ENCODE data around the gene RNMT. TPM values are rescaled to one million over a fixed set of nuclear protein-coding genes. Genes with fewer than 3 reads are reported as not detected.

Gene RNMT
- total RNA-seq, 1 experiment from 2014 or later: 66.3 TPM

- peaks cover 2 to 4% (median 4%) of the 10 kb centered on the region in 3 experiments; a peak in 4 of 7 replicates for H3K36me3 Mint-ChIP-seq (ENCODE audit: insufficient read depth in 1 of 3, low read depth in 3 of 3)
- Histone ChIP-seq H2AK5ac (ENCODE audit: insufficient read length, low read length) (no peak overlapping the region), H2BK120ac (ENCODE audit: low read depth, low read length, poor library complexity, severe bottlenecking) (no peak overlapping the region), H3K18ac (ENCODE audit: insufficient read length, low read depth, low read length) (no peak overlapping the region), H3K9ac (ENCODE audit: extremely low read depth, insufficient read length, low read length) (no peak overlapping the region), H3K4me1 (ENCODE audit: insufficient read depth, low read length) (peaks cover 14% of the 10 kb centered on the region), H3K23ac (ENCODE audit: insufficient read length, low read depth, low read length) (no peak overlapping the region), H2BK12ac (ENCODE audit: insufficient read length, low read depth, low read length) (no peak overlapping the region), H3K4me2 (ENCODE audit: insufficient read depth, insufficient read length, low read length) (no peak overlapping the region), H3K14ac (ENCODE audit: insufficient read depth, low read length) (no peak overlapping the region), H2AFZ (ENCODE audit: low read length) (no peak overlapping the region), H4K5ac (ENCODE audit: insufficient read length, low read depth, low read length) (no peak overlapping the region), H3K79me1 (ENCODE audit: insufficient read depth, low read depth, low read length, poor library complexity, severe bottlenecking) (no peaks in the 10 kb centered on the region), H2BK15ac (ENCODE audit: low read depth, low read length) (no peak overlapping the region), H3K9me3 (ENCODE audit: control insufficient read depth, low read depth, low read length) (no peaks in the 10 kb centered on the region), H3K27ac (ENCODE audit: insufficient read length, low read depth, low read length) (no peak overlapping the region), H3K27me3 (ENCODE audit: insufficient read depth, low read length) (no peaks in the 10 kb centered on the region), H3K23me2 (ENCODE audit: insufficient read length, low read depth, low read length, poor library complexity, severe bottlenecking) (peaks cover 8% of the 10 kb centered on the region), H2BK5ac (ENCODE audit: insufficient read length, low read length) (no peak overlapping the region), H4K91ac (ENCODE audit: insufficient read length, low read depth, low read length) (no peak overlapping the region), H3K79me2 (ENCODE audit: insufficient read depth, low read length) (no peaks in the 10 kb centered on the region), H3K4ac (ENCODE audit: low read depth, low read length) (no peak overlapping the region), H4K8ac (replicated peaks; ENCODE audit: insufficient read length, low read depth, low read length) (no peak overlapping the region), H4K20me1 (ENCODE audit: control insufficient read depth, insufficient read depth, insufficient read length) (no peaks in the 10 kb centered on the region), H2BK20ac (ENCODE audit: low read depth, low read length, poor library complexity, severe bottlenecking) (no peak overlapping the region), H3K56ac (ENCODE audit: insufficient read length, low read depth, low read length) (no peak overlapping the region), H3T11ph (ENCODE audit: low read length) (no peak overlapping the region)
- no peak overlapping the region for H3K27ac Mint-ChIP-seq
- no peak for DNase-seq
- WGBS (ENCODE audit: extremely low coverage, insufficient read length, low lambda C conversion rate): no CpG with 5 or more reads among the region's 4 CpGs
- H3K4me3 Mint-ChIP-seq: no peak overlapping the region
- peaks cover 0 to 3% of the 10 kb centered on the region in 2 experiments; a peak in 1 of 5 replicates for H3K9me3 Mint-ChIP-seq
- H3K27me3 Mint-ChIP-seq (ENCODE audit: low read depth): peaks cover 15% of the 10 kb centered on the region
- no peak for TF ChIP-seq CTCF (conservative IDR thresholded peaks at IDR 0.05)
- H3K4me1 Mint-ChIP-seq: peaks cover 51 to 61% of the 10 kb centered on the region in 2 experiments
Measured at GRCh38 chr18:13804305-13804704, 77.8 kb downstream of the RNMT start.
